ENCODE measurements around the gene LRRK1. TPM values are rescaled to one million over a fixed set of nuclear protein-coding genes. Genes with fewer than 3 reads are reported as not detected.

LRRK1 gene
- total RNA-seq, 4 donors from 2014 or later = 17.0 to 46.3 (median 26.4) TPM

GRCh38 chr15:100898661-100899462 is 20.3 kb upstream of the LRRK1 start:
- H3K4me3 ChIP-seq = no peak overlapping the region
- H3K9me3 ChIP-seq = no peaks in the 10 kb centered on the region
- H3K4me1 ChIP-seq = peaks cover 36% of the 10 kb centered on the region
- no peak overlapping the region for H3K27ac ChIP-seq
- DNase-seq (ENCODE audit: low spot score in 2 of 2) = no peak
- H3K36me3 ChIP-seq = no peaks in the 10 kb centered on the region
- H3K27me3 ChIP-seq = no peaks in the 10 kb centered on the region
- TF ChIP-seq POLR2A (IDR thresholded peaks at IDR 0.05) (no peak), POLR2AphosphoS5 (IDR thresholded peaks at IDR 0.05) (no peak)
- 76% methylated on average over 11 of the region's 11 CpGs for WGBS

GRCh38 chr15:100899601-100900000 is 19.6 kb upstream of the LRRK1 start:
- DNase-seq (ENCODE audit: low spot score in 2 of 2) = peak in 1 of 2 donors; percentile 56
- WGBS = 79% methylated on average over 5 of the region's 5 CpGs
- no peak overlapping the region for H3K27ac ChIP-seq

DNA sequence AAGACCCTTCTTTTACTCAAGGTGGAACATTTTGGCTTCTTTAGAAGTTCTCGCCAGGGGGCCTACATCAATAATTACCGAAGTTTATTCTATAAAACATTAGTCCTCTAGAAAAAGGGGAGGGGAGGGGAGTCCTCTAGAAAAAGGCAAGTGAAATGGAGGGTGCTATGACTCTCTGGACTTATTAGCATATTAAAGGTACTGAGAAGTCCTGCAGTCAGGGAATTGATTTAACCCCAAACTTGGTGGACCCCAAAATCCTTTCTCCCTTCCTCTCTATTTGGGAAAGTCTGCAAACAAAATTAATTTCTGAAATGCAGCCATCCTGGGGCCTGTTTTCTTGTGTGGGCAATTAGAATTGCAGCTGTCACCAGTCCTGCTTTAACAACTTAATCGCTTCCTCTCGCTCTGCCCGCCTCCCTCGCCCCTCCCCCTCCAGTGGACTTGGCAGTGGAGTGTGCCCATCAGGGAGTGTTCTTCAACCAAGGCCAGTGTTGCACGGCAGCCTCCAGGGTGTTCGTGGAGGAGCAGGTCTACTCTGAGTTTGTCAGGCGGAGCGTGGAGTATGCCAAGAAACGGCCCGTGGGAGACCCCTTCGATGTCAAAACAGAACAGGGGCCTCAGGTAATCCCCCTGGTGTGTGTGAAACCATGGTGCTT is 18.9 kb upstream of the LRRK1 start:
- H3K36me3 ChIP-seq = no peaks in the 10 kb centered on the region
- no peaks in the 10 kb centered on the region for H3K9me3 ChIP-seq
- TF ChIP-seq EP300 (IDR thresholded peaks at IDR 0.05) (no peak), POLR2AphosphoS5 (IDR thresholded peaks at IDR 0.05) (no peak), POLR2A (IDR thresholded peaks at IDR 0.05) (no peak)
- TF ChIP-seq, protein P1, sequence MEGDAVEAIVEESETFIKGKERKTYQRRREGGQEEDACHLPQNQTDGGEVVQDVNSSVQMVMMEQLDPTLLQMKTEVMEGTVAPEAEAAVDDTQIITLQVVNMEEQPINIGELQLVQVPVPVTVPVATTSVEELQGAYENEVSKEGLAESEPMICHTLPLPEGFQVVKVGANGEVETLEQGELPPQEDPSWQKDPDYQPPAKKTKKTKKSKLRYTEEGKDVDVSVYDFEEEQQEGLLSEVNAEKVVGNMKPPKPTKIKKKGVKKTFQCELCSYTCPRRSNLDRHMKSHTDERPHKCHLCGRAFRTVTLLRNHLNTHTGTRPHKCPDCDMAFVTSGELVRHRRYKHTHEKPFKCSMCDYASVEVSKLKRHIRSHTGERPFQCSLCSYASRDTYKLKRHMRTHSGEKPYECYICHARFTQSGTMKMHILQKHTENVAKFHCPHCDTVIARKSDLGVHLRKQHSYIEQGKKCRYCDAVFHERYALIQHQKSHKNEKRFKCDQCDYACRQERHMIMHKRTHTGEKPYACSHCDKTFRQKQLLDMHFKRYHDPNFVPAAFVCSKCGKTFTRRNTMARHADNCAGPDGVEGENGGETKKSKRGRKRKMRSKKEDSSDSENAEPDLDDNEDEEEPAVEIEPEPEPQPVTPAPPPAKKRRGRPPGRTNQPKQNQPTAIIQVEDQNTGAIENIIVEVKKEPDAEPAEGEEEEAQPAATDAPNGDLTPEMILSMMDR (IDR thresholded peaks at IDR 0.05) = no peak
- WGBS = 56% methylated on average over 13 of the region's 13 CpGs
- no peak overlapping the region for H3K27ac ChIP-seq
- peak in 1 of 2 donors; percentile 77 for DNase-seq (ENCODE audit: low spot score in 2 of 2)
- peaks cover 36% of the 10 kb centered on the region for H3K4me1 ChIP-seq
- H3K4me3 ChIP-seq = no peak overlapping the region
- no peaks in the 10 kb centered on the region for H3K27me3 ChIP-seq

More at GRCh38 chr15:100899601-100900000, 19.6 kb upstream of the LRRK1 start:
- no peaks in the 10 kb centered on the region for H3K36me3 ChIP-seq
- peaks cover 36% of the 10 kb centered on the region for H3K4me1 ChIP-seq
- H3K4me3 ChIP-seq = no peak overlapping the region
- TF ChIP-seq EP300 (IDR thresholded peaks at IDR 0.05) (no peak), POLR2AphosphoS5 (IDR thresholded peaks at IDR 0.05) (no peak), POLR2A (IDR thresholded peaks at IDR 0.05) (no peak)
- TF ChIP-seq, protein P1 (IDR thresholded peaks at IDR 0.05) = no peak
- no peaks in the 10 kb centered on the region for H3K9me3 ChIP-seq
- H3K27me3 ChIP-seq = no peaks in the 10 kb centered on the region

DNA sequence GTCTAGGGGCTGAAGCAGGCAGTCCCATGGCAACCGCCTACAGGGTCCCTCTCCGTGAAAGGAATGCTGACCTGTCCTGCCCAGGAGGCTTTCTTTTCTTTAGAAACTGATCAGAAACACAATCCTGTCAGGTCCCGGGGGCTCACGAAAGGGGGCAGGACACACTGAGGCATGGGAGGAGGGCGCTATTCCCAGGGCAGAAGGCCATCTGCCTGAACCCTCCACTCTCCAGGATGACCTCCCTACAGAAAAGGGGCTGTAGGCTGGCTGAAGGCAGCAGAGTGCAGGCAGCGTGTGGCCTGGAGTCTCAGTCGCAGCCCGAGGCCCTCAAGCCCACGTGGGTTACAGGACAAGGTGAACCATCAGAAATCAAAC is 18.4 kb upstream of the LRRK1 start:
- Histone ChIP-seq H3K4me1 (peaks cover 36% of the 10 kb centered on the region), H3K27ac (no peak overlapping the region), H3K9me3 (no peaks in the 10 kb centered on the region), H3K4me3 (no peak overlapping the region), H3K36me3 (no peaks in the 10 kb centered on the region), H3K27me3 (no peaks in the 10 kb centered on the region)
- 89% methylated on average over 8 of the region's 9 CpGs for WGBS
- no peak for DNase-seq (ENCODE audit: low spot score in 2 of 2)
- TF ChIP-seq POLR2AphosphoS5 (IDR thresholded peaks at IDR 0.05) (no peak), POLR2A (IDR thresholded peaks at IDR 0.05) (no peak), EP300 (IDR thresholded peaks at IDR 0.05) (no peak)
- TF ChIP-seq, protein P1 (IDR thresholded peaks at IDR 0.05) = no peak

GRCh38 chr15:100901296-100901695 is 17.9 kb upstream of the LRRK1 start:
- H3K4me1 ChIP-seq = peaks cover 36% of the 10 kb centered on the region
- WGBS = 69% methylated on average over 3 of the region's 3 CpGs
- no peaks in the 10 kb centered on the region for H3K9me3 ChIP-seq
- H3K4me3 ChIP-seq = no peak overlapping the region
- no peaks in the 10 kb centered on the region for H3K27me3 ChIP-seq
- TF ChIP-seq, protein P1 (IDR thresholded peaks at IDR 0.05) = no peak
- TF ChIP-seq POLR2AphosphoS5 (IDR thresholded peaks at IDR 0.05) = no peak
- no peak for TF ChIP-seq POLR2A (IDR thresholded peaks at IDR 0.05)
- DNase-seq (ENCODE audit: low spot score in 2 of 2) = peak in 1 of 2 donors; percentile 26
- no peak overlapping the region for H3K27ac ChIP-seq
- H3K36me3 ChIP-seq = no peaks in the 10 kb centered on the region
